Stimulated activated CD4-positive, alpha-beta T cell treated with anti-CD3 and anti-CD28 coated beads, TNF-alpha, amount 100 ng/mL, for 24 hours (primary cell): Measurements from ENCODE around the gene NUMBL.

Experiments used
- DNase-seq, 3 experiments: peaks; one replicate each; pipeline ENCODE4 v3.0.0-alpha.2; 2020; ENCODE audit warnings: low read depth in 3 of 3

Gene NUMBL

DNA sequence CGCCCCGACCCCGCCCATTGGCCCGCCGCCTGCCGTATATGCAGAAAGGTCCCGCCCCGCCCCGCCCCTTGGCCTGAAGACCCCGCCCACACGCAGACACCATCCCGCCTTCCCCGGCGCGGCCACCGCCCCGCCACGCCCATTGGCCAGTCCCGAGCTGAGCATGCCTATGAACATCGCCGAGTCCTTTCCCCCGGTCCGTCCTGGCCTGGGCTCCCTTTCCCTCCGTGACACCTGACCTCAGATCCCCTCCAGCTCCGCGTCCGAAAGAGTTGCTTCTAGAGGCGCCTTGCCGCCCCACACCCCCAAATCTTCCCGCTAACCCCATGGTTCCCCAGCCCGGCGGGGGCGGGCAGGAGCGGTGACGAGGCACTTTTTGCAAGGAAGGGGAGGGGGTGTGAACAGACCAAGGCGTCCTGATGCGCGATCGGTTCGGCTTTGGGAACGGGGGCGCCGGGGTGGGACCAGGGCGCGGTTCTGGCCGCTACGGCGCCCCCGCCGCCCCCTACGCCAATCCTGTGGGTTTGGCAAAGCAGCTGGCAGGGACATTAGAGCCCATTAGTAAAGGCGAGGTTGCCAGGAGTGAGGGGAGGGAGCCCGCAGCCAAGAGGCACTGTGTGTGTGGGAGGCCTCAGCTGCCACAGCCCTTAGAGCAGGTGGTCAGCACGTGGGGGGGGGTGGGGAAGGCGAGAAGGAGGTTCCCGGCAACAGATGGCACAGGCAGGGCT is 406 bp upstream of the NUMBL start:
- DNase-seq: peak; percentile 77 to 89 (median 78)

- DNase-seq: no peak
Observed at GRCh38 chr19:40689339-40690049, 957 bp downstream of the NUMBL start.

DNA sequence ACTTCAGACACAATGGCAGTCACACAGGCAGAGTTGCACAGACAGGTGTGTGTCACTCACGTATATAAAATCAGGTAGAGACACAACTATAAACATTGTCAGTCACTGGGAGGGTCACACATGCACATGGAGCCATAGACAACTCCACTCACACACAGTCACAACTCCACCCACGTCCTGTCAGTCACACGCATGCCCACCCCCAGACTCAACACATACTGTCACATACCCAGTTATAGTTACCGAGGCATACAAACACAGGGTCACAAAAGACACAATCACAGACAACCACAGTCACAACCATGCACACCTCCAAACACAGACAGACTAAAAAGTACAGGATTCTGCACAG is 1.5 kb downstream of the NUMBL start:
- no peak for DNase-seq

DNA sequence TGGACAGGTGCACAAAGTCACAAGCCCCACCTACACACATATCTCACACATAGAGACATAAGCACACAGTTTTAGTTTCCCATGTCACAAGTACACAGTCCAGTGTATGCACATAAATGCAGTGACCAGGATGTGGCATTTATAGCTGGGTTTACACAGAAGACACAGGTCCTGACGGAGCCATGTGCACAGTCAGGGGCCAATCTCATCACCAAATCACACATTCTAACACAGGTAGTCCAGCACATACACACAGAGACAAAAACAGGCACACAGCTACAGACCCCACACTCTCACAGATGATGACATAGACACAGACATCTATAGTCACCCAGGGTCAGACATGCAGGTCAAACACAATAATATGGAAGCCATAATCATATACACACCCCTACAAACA is 2.1 kb downstream of the NUMBL start:
- no peak for DNase-seq

- no peak for DNase-seq
Observed at GRCh38 chr19:40687525-40688016, 2.9 kb downstream of the NUMBL start.

DNA sequence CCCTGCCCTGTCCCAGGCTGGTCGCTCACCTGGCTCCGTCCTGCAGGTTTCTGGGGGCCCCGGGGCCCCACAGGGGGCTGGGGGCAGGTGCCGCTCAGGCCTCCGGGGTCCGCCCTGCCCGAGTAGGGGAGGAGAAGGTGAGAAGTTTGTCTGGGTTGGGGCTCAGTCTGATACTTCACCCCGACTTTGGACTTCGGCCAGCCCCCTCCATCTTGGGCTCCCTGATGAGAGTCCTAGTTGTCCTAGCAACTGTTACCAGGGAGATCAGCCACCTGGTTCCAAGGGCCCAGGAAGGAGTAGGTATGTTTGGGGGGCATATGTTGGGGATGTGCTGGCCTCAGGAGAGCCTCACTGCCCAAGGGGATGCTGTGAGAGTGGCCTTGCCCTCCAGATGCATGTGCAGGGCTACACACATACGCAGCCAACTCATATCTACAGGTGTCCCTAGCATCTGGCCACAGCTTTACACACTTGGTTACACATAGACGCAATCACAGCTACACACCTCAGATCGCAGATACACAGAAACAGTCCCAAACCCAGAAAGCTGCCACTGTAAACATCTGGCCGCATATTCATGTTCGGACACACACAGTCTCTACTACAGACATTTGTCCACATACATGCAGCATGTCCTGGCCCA is 3.4 kb downstream of the NUMBL start:
- no peak for DNase-seq

- no peak for DNase-seq
Observed at GRCh38 chr19:40685563-40685962, 4.9 kb downstream of the NUMBL start.

GRCh38 chr19:40685016-40685526 is 5.4 kb downstream of the NUMBL start:
- no peak for DNase-seq

GRCh38 chr19:40684280-40684679 is 6.2 kb downstream of the NUMBL start:
- no peak for DNase-seq

DNA sequence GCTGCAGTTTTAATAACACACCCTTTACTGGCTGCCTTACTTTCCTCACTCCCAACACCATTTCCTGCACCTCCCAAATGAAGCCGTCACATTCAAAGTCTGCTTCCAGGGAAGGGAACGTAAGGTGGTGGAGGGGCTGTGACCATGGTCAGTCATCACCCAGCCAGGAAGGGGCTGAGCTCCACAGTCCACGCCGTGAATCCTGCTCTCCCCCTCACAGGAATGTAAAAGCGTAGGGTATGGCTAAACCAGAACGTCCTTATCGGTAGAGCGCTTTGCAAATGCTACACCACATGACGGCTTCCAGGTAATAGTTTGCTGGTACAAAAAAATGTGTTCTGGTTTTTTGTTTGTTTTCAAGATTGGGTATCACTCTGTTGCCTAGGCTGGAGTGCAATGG is 7.0 kb downstream of the NUMBL start:
- no peak for DNase-seq

DNA sequence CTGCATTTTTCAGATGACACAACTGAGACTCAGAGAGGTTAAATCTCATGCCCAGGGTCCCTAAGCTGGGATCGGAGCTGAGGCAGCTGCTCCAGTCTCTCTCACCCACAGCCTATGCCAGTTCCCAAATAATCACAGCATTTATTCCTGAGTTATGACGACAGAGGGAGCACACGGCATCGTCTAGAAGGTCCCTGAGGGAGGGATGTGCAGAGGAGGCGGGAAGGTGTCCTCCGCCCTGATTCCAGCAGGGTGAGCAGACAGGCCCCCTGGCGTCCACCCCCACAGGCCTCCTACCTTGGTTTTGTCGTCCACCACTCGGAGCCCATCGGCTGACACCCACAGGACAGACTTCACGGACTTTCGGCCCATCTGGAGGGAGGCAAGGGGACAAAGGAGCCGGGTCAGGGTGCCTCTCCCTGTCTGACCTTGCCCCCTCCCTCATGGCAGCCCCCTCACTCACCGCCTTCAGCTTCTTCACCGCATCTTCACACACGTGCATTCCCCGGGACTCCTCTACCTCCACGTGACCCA is 8.0 kb downstream of the NUMBL start:
- no peak for DNase-seq

- DNase-seq: no peak
Observed at GRCh38 chr19:40681039-40681438, 9.4 kb downstream of the NUMBL start.

DNA sequence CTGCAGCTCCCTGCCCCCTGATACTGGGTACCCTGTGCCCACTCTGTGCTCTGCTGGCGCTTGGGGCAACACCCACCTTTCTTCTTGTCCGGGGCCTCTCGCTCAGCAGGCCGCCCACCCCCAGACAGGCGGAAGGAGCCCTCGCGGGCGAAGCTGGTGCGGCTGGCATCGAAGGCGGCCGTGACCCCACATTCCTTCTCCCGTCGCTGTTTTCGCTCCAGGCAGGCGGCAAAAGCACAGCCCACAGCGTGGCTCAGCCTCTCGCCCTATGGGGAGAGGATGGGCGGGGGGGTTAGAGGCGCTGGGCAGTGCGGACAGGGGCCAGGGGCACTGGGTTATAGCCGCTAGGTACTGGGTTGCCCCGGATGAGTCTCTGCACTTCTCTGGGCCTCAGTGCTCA is 13.3 kb downstream of the NUMBL start:
- no peak for DNase-seq

DNA sequence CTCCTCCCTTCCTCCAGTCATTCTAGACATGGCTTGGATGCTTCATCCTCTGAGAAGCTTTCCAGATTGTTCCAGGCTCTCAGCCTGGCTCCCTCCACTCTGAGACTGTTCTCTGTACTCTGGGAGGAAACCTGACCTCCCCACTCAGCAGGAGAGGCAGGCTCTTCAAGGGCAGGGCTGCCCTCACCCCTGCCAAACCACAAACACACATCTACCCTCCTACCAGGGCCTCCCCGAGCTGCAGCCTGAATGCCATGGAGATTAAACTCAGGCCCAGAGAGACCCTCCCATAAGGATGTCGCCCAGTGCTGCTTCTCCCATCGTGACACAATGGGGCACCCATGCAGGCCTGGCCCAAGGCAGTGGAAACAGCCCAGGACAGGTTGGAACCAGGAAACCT is 16.2 kb downstream of the NUMBL start:
- no peak for DNase-seq

GRCh38 chr19:40673397-40673796 is 17.1 kb downstream of the NUMBL start:
- no peak for DNase-seq

- DNase-seq: no peak
Observed at GRCh38 chr19:40672573-40673299, 17.7 kb downstream of the NUMBL start.

GRCh38 chr19:40672038-40672437 is 18.4 kb downstream of the NUMBL start:
- DNase-seq: no peak

GRCh38 chr19:40671404-40671803 is 19.0 kb downstream of the NUMBL start:
- no peak for DNase-seq

GRCh38 chr19:40668991-40669614 is 21.3 kb downstream of the NUMBL start:
- no peak for DNase-seq

GRCh38 chr19:40667602-40668001 is 22.8 kb downstream of the NUMBL start:
- DNase-seq: no peak

DNA sequence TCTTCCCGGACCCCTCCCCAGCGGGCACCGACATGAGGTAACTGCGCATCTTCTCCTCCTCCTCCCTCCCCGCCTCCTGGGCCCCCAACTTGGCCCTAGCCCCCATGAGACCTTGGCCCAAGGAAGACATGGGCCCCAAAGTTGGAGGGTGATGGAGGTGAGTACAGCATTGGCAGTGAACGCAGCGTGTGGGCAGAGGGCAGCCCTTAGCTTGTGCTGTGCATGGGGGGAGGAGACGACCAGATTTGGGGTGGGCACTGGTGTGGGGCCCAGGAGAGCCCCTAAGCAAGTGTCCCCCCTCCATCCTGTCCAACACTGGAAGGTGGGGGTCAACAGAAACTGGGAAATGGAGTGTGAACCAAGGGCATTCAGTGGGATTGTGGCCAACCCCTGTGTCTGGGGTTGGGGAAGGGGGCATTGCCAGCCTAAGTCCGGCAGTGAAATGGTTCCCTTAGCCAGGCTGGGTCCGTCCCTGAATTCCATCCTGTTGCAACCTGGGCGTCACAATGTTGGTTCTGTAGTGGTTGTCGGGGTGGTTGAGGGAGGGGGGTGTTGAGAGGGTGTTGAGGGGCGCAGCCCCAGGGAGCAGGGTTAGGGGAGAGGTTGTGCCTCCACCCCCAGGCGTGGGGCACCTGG is 23.5 kb downstream of the NUMBL start:
- no peak for DNase-seq
